NCI-H524 (cell line): Measurements from ENCODE around the gene PC.
A peak's percentile ranks its signal among the peaks of the same experiment; 100 is the strongest.

Experiments
- DNase-seq, 2 experiments: peaks; one replicate each; lab custom pipeline; 2025; lab: John Stamatoyannopoulos, UW

Gene PC

GRCh38 chr11:66853242-66854229 is 104.6 kb downstream of the PC start:
- DNase-seq: no peak

GRCh38 chr11:66852466-66853241 is 105.5 kb downstream of the PC start:
- DNase-seq: no peak

GRCh38 chr11:66851698-66852465 is 106.3 kb downstream of the PC start:
- DNase-seq: no peak

GRCh38 chr11:66851239-66851596 is 107.0 kb downstream of the PC start:
- no peak for DNase-seq

GRCh38 chr11:66850588-66851238 is 107.5 kb downstream of the PC start:
- no peak for DNase-seq

GRCh38 chr11:66850235-66850587 is 108.0 kb downstream of the PC start:
- DNase-seq: no peak

GRCh38 chr11:66849501-66850234 is 108.5 kb downstream of the PC start:
- DNase-seq: no peak

- DNase-seq: no peak
Measured at GRCh38 chr11:66848671-66849500, 109.3 kb downstream of the PC start.

- no peak for DNase-seq
Measured at GRCh38 chr11:66847461-66848232, 110.5 kb downstream of the PC start.

- no peak for DNase-seq
Measured at GRCh38 chr11:66846671-66847091, 111.5 kb downstream of the PC start.

- no peak for DNase-seq
Measured at GRCh38 chr11:66845876-66846212, 112.3 kb downstream of the PC start.

- DNase-seq: no peak
Measured at GRCh38 chr11:66845143-66845875, 112.9 kb downstream of the PC start.

GRCh38 chr11:66844496-66845142 is 113.6 kb downstream of the PC start:
- no peak for DNase-seq

GRCh38 chr11:66843776-66844495 is 114.2 kb downstream of the PC start:
- no peak for DNase-seq

- peak; percentile 57 to 72 for DNase-seq
Measured at GRCh38 chr11:66842896-66843775, 115.0 kb downstream of the PC start, which contains the start of gene RCE1. RCE1 (plus strand) TSS chr11:66843441; CDS start chr11:66843456, 15 bp downstream.

- DNase-seq: no peak
Measured at GRCh38 chr11:66842501-66842895, 115.7 kb downstream of the PC start.
